ENCODE measurements around the gene CDC42BPA.

The CDC42BPA gene

DNA sequence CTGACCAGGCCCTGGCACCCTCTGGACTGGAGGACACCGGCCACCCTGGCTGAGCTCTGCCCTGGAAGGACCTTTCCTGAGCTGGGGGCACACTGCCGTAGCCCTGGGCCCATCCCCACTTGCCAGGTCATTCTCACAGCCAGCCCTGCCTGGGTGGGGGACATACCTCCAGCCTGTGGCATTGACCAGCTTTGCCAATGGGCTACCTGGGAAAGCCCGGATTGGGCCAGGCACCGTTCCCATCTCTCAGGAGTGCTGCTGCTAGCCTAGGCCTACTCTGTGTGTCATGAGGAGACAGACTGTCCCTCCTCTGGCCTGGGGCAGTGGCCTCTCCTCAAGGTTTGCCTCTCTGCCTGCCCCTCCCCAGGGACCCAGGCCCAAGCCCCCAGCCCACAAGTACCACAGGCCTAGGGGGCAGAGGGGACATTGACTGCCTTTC, 338.2 kb downstream of the CDC42BPA start:
- Histone ChIP-seq H3K4me3 (ENCODE audit: extremely low read depth, insufficient read depth, low read length, poor library complexity, severe bottlenecking) (no peak overlapping the region), H3K9me3 (ENCODE audit: control insufficient read depth, low read length) (no peaks in the 10 kb centered on the region), H3K36me3 (ENCODE audit: control insufficient read depth, insufficient read depth, low read length) (no peaks in the 10 kb centered on the region), H3K27ac (ENCODE audit: low read depth, low read length, severe bottlenecking) (no peak overlapping the region), H3K4me1 (ENCODE audit: control insufficient read depth, insufficient read depth, low read length, poor library complexity, severe bottlenecking) (no peaks in the 10 kb centered on the region)
- WGBS, 2 experiments (ENCODE audit: insufficient coverage in 2 of 2) = 95 to 96% methylated on average over 4 of the region's 4 CpGs

DNA sequence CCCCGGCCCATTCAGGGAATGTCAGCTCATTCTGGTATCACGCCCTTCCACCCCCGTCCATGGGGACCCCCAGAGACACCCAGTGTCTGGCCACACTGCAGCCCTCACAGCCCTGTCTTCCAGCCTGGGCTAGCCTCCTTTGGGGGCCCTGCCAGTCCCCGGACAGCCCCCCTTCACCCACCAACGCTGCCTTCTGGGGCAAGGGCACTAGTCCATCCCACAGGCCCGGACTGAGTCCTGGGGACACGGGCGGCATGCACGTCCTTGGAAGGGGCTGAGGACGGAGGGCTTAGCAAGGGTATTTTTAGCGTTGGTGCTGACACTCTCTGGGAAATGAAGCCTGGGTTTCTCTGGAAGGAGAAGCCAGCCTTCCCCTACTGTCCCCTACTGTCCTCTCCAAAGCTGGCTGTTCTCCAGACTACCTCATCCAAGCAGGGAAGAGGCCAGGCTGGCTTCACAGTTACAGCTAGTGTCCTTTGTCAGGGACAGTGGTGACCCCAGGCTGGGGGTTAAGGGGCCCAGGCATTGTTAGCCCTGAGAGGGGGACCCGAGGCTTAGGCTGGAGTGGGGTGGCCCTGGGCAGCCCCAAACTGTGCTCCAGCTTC, 338.7 kb downstream of the CDC42BPA start:
- Histone ChIP-seq H3K27ac (ENCODE audit: low read depth, low read length, severe bottlenecking) (no peak overlapping the region), H3K4me3 (ENCODE audit: extremely low read depth, insufficient read depth, low read length, poor library complexity, severe bottlenecking) (no peak overlapping the region), H3K36me3 (ENCODE audit: control insufficient read depth, insufficient read depth, low read length) (no peaks in the 10 kb centered on the region), H3K9me3 (ENCODE audit: control insufficient read depth, low read length) (no peaks in the 10 kb centered on the region), H3K4me1 (ENCODE audit: control insufficient read depth, insufficient read depth, low read length, poor library complexity, severe bottlenecking) (no peaks in the 10 kb centered on the region)
- 81 to 95% methylated on average over 7 of the region's 12 CpGs for WGBS, 2 experiments (ENCODE audit: insufficient coverage in 2 of 2)

DNA sequence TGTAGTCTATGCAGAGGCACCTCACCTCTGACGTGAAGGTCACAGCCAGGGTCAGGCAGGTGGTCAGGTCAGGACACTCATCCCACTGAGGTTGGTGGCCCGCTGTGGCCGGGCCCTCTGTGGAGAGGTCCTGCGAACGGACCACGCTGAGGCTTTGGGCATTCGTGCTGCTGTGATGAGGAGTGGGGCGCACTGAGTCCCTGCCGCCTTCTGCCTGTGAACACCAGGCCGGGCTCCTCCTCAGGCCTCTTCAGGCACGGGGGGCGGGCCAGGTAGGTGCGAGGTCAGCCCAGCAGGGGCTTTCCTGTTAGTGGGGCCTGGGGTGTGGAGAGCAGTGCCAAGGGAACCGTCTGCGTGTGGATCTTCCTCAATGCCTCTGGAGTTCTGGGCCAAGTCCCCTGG, 339.2 kb downstream of the CDC42BPA start:
- WGBS, 2 experiments (ENCODE audit: insufficient coverage in 2 of 2) = 89% methylated on average over 12 to 14 of the region's 15 CpGs

DNA sequence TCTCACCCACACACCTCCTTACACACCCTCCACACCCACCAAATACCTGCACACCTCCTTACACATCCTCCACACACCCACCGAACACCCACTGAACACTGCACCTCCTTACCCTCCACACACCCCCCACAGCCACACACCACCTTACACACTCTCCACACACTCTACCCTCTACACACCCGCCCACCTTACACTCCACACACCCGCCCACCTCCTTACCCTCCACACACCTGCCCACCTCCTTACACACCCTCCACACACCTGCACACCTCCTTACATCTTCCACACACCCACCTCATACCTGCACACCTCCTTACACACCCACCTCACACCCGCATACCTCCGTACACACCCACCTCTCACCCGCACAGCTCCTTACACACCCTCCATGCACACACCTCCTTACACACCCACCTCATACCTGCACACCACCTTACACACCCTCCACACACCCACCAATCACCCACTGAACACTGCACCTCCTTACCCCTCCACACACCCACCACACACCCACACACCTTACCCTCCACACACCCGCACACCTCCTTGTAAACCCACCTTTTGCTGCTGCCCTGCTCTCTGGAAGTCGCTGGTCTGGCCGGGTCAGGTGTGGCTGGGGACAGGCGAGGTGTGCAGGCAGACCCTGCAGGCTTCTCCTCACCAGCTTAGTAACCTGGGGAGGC, 339.7 kb downstream of the CDC42BPA start:
- peaks cover 9% of the 10 kb centered on the region for H3K4me1 ChIP-seq (ENCODE audit: control insufficient read depth, insufficient read depth, low read length, poor library complexity, severe bottlenecking)
- 88 to 93% methylated on average over 5 to 9 of the region's 10 CpGs for WGBS, 2 experiments (ENCODE audit: insufficient coverage in 2 of 2)

More for the DNA sequence above, 339.2 kb downstream of the CDC42BPA start:
- no peak overlapping the region for H3K4me3 ChIP-seq (ENCODE audit: extremely low read depth, insufficient read depth, low read length, poor library complexity, severe bottlenecking)
- H3K9me3 ChIP-seq (ENCODE audit: control insufficient read depth, low read length) = no peaks in the 10 kb centered on the region
- peaks cover 5% of the 10 kb centered on the region for H3K4me1 ChIP-seq (ENCODE audit: control insufficient read depth, insufficient read depth, low read length, poor library complexity, severe bottlenecking)
- H3K27ac ChIP-seq (ENCODE audit: low read depth, low read length, severe bottlenecking) = no peak overlapping the region
- H3K36me3 ChIP-seq (ENCODE audit: control insufficient read depth, insufficient read depth, low read length) = no peaks in the 10 kb centered on the region

DNA sequence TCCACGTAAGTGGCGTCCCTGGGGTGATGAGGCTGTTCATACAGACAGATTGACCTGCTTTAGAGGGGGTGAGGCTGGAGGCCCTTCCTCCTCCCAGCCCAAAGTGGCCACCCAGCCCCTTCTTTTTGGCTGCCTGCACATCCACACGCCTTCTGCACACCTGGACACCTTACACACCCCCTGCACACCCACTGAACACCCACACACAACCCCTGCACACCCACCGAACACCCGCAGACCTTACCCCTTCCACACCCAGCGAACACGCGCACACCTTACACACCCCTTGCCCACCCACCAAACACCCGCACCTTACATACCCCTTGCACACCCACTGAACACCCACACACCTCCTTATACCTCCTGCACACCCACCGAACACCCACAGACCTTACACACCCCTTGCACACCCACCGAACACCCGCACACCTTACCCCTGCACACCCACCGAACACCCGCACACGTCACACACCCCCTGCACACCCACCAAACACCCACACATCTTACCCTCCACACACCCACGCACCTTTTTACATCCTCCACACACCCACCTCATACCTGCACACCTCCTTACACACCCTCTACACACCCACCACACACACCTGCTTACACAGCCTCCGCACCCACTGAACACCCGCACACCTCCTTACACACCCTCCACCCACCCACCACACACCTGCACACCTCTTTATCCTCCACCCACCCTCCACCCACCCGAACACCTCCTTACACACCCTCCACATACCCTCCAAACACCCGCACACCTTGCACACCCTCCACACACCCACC, 340.5 kb downstream of the CDC42BPA start:
- Histone ChIP-seq H3K4me1 (ENCODE audit: control insufficient read depth, insufficient read depth, low read length, poor library complexity, severe bottlenecking) (peaks cover 13% of the 10 kb centered on the region), H3K36me3 (ENCODE audit: control insufficient read depth, insufficient read depth, low read length) (no peaks in the 10 kb centered on the region), H3K4me3 (ENCODE audit: extremely low read depth, insufficient read depth, low read length, poor library complexity, severe bottlenecking) (no peak overlapping the region), H3K9me3 (ENCODE audit: control insufficient read depth, low read length) (no peaks in the 10 kb centered on the region), H3K27ac (ENCODE audit: low read depth, low read length, severe bottlenecking) (no peak overlapping the region)
- 86 to 90% methylated on average over 6 to 19 of the region's 20 CpGs for whole genome bisulfite sequencing, 2 experiments (ENCODE audit: insufficient coverage in 2 of 2)

More for the DNA sequence above, 339.7 kb downstream of the CDC42BPA start:
- no peaks in the 10 kb centered on the region for H3K9me3 ChIP-seq (ENCODE audit: control insufficient read depth, low read length)
- H3K4me3 ChIP-seq (ENCODE audit: extremely low read depth, insufficient read depth, low read length, poor library complexity, severe bottlenecking) = no peak overlapping the region
- H3K27ac ChIP-seq (ENCODE audit: low read depth, low read length, severe bottlenecking) = no peak overlapping the region
- no peaks in the 10 kb centered on the region for H3K36me3 ChIP-seq (ENCODE audit: control insufficient read depth, insufficient read depth, low read length)

DNA sequence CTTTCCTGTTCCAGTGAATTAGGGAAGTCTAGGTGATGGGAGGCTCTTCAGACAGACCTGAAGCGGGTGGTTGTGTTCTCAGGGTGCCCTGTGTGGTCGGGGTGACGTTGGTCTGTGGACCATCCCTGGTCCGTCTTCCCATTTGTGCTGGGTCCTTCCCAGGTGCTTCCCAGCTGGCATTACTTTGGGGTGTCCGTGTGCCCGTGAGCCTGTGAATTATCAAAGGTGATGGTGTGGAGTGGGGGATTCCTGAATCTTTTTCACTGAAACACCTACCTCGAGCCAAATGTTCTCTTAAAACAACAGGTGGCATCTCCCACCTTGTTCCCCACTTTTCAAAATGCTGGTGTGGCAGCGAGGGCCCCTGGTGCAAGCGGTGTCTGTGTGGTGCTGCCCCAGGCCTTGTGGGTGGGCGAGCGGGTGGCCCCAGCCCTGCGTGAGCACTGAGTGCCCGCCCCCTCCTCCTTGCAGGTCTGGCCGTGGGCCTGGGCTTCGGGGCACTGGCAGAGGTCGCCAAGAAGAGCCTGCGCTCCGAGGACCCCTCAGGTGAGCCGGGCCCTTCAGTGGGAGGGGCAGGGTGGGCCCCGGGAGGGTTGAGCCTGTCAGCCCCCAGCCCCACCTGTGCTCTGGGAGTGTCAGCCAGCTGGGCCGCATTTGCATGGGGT, 341.2 kb downstream of the CDC42BPA start:
- Histone ChIP-seq H3K27ac (ENCODE audit: low read depth, low read length, severe bottlenecking) (no peak overlapping the region), H3K9me3 (ENCODE audit: control insufficient read depth, low read length) (peaks cover under 1% of the 10 kb centered on the region), H3K36me3 (ENCODE audit: control insufficient read depth, insufficient read depth, low read length) (peaks cover under 1% of the 10 kb centered on the region), H3K4me3 (ENCODE audit: extremely low read depth, insufficient read depth, low read length, poor library complexity, severe bottlenecking) (no peak overlapping the region), H3K4me1 (ENCODE audit: control insufficient read depth, insufficient read depth, low read length, poor library complexity, severe bottlenecking) (peaks cover 13% of the 10 kb centered on the region)
- WGBS, 2 experiments (ENCODE audit: insufficient coverage in 2 of 2) = 92% methylated on average over 11 to 15 of the region's 21 CpGs

DNA sequence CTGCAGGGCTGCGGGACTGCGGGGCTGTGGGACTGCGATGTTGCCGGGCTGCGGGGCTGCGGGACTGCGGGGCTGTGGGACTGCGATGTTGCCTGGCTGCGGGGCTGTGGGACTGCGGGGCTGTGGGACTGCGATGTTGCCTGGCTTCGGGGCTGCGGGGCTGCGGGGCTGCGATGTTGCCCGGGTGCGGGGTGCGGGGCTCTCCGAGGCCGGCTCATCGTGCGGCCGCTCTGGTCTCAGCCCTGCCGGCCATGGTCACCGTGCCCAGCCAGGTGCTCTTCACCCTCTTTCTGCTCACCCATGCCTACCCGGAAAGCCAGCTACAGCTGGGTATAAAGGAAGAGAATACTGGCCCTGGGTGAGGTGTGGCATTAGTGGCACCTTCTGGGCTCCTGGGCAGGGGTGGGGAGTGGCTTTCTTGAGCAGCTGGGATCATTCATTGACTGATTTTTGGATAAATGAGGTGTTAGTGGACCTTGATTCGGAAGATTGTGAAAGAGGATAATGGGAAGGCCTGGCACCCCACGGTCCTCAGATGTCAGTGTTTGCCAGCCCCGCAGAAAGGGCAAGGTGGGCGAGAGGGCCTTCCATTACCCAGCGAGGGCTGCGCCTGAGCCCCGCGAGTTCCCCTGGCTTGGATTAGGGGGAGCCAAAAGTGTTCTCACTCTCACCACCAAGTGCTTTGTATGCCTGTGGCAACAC, 341.9 kb downstream of the CDC42BPA start:
- no peak overlapping the region for H3K27ac ChIP-seq (ENCODE audit: low read depth, low read length, severe bottlenecking)
- H3K4me3 ChIP-seq (ENCODE audit: extremely low read depth, insufficient read depth, low read length, poor library complexity, severe bottlenecking) = no peak overlapping the region
- peaks cover 13% of the 10 kb centered on the region for H3K4me1 ChIP-seq (ENCODE audit: control insufficient read depth, insufficient read depth, low read length, poor library complexity, severe bottlenecking)
- 95 to 96% methylated on average over 30 of the region's 34 CpGs for WGBS, 2 experiments (ENCODE audit: insufficient coverage in 2 of 2)
- peaks cover 7% of the 10 kb centered on the region for H3K9me3 ChIP-seq (ENCODE audit: control insufficient read depth, low read length)
- H3K36me3 ChIP-seq (ENCODE audit: control insufficient read depth, insufficient read depth, low read length) = peaks cover 4% of the 10 kb centered on the region

DNA sequence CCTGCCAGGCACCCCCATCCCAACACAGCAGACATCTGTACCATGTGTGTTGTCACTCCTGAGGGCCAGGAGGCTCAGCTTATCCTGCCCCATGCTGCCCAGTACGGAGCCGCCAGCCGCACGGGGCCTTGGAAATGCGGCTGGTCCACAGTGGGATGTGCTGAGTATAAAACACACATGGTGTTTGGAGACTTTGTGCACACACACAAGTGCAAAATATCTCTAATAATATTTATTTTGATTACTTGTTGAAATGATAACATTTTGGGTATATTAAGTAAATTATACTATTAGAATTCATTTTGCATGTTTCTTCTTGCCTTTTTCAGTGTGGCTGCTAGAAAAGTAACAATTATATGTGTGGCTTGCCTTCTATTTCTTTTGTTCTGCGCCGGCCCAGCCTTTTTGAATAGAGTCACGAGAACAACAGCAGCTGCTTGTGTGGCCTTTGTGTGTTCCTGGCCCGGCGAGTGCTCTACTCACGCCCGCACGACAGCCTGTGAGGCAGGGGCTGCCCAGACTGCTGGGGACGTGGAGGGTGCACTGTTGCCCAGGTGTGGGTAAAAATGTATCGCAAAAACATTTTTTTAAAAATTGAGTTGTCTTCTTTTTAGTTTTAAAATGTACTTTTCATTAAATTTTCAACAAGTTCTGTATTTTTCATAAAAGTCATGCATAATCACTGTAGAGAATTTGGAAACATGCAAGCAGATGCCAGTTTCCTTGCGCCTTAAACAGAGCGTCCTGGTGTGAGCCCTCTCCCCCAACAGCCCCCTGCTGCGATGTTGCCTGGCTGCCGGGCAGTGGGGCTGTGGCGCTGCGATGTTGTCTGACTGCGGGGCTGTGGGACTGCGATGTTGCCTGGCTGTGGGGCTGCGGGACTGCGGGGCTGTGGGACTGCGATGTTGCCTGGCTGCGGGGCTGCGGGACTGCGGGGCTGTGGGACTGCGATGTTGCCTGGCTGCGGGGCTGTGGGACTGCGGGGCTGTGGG, 342.7 kb downstream of the CDC42BPA start:
- peaks cover 13% of the 10 kb centered on the region for H3K4me1 ChIP-seq (ENCODE audit: control insufficient read depth, insufficient read depth, low read length, poor library complexity, severe bottlenecking)
- H3K36me3 ChIP-seq (ENCODE audit: control insufficient read depth, insufficient read depth, low read length) = peaks cover 4% of the 10 kb centered on the region
- H3K27ac ChIP-seq (ENCODE audit: low read depth, low read length, severe bottlenecking) = no peak overlapping the region
- H3K4me3 ChIP-seq (ENCODE audit: extremely low read depth, insufficient read depth, low read length, poor library complexity, severe bottlenecking) = no peak overlapping the region
- WGBS, 2 experiments (ENCODE audit: insufficient coverage in 2 of 2) = 88 to 92% methylated on average over 16 to 17 of the region's 32 CpGs
- peaks cover 10% of the 10 kb centered on the region for H3K9me3 ChIP-seq (ENCODE audit: control insufficient read depth, low read length)

DNA sequence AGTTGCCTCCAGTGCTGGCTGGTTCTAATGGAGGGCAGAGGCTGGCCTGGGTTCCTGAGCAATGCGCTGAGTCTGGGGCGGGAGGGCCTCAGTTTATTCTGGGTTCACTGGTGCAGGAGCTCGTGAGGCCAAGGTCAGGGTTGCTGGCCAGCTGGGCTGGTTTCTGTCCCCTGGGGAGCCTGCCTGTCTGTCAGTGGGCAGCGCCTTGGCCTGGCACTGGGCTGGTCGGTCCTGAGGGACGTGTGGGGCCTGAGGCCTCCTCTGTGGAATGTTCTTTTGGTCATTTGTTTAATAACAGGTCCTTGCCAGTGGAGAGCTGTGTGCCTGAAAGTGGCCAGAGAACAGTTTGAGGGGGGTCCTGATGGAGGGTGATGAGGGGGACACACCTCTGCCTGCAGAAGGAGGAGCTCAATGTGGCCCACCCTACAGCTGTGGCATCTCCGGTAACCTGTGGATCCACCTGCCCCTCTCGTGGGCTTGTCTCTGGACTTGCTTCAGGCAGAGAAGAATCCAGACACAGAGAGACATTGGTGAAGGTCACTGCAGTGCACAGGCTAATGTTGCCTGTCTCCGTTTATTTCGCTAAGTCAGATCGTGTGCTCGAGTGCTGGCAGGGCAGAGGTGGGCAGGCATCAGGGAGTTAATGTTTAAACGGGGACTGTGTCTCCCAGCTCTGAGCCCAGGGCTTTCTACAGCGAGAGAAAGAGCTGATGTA, 343.6 kb downstream of the CDC42BPA start:
- peaks cover 4% of the 10 kb centered on the region for H3K36me3 ChIP-seq (ENCODE audit: control insufficient read depth, insufficient read depth, low read length)
- peak overlapping the region; percentile 23 for H3K27ac ChIP-seq (ENCODE audit: low read depth, low read length, severe bottlenecking)
- H3K4me3 ChIP-seq (ENCODE audit: extremely low read depth, insufficient read depth, low read length, poor library complexity, severe bottlenecking) = no peak overlapping the region
- H3K4me1 ChIP-seq (ENCODE audit: control insufficient read depth, insufficient read depth, low read length, poor library complexity, severe bottlenecking) = peaks cover 13% of the 10 kb centered on the region
- H3K9me3 ChIP-seq (ENCODE audit: control insufficient read depth, low read length) = peaks cover 10% of the 10 kb centered on the region
- WGBS, 2 experiments (ENCODE audit: insufficient coverage in 2 of 2) = 92 to 93% methylated on average over 10 to 11 of the region's 14 CpGs

Data from mesodermal cell (in vitro differentiated cells).